ENCODE results near the gene FABP7. TPM values are rescaled to one million over a fixed set of nuclear protein-coding genes. Genes with fewer than 3 reads are reported as not detected.

Gene FABP7
- total RNA-seq, 1 donor from 2014 or later = not detected

GRCh38 chr6:122799140-122799745, 19.7 kb downstream of the FABP7 start:
- H3K36me3 ChIP-seq = no peaks in the 10 kb centered on the region
- intact Hi-C loops (cut with DNase I) = no loop called here
- no peaks in the 10 kb centered on the region for H3K27me3 ChIP-seq
- no peak for DNase-seq (ENCODE audit: low spot score in 2 of 2)
- no peaks in the 10 kb centered on the region for H3K9me3 ChIP-seq
- H3K27ac ChIP-seq = no peak overlapping the region
- H3K4me1 ChIP-seq = no peaks in the 10 kb centered on the region
- TF ChIP-seq CTCF (IDR thresholded peaks at IDR 0.05) = no peak
- H3K4me3 ChIP-seq = no peak overlapping the region

DNA sequence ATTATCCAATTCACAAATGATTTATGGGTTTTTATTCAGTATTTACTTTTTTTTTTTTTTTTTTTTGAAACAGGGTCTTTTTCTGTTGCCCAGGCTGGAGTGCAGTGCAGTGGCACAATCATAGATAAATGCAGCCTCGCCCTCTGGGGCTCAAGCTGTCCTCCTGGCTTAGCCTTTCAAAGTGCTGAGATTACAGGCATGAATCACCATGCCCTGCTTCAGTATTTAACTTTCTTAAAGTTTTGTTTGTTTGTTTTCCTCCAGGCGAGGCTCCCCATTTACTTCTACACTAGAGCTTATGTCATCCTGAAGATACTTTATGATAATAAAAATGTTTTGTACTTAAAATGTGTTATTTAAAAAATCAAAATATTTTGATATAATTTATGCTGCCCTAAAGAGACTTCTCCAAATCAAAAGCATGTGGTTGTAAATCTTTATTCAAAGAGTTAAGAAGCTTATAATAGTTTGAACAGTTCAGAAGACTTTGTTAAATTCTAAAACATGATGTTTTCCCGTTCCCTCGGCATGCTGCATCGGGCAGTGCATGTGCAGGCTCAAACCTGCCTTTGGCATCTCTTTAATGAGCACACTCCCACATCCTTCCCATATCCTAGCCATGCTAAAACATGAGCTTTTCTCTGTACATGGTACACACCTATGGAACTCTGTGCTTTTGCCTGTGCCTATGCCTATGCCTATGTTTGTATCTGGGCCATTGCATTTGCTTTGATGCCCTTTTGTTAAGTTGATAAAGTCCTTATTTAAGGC, 20.6 kb downstream of the FABP7 start:
- Histone ChIP-seq H3K4me1 (no peaks in the 10 kb centered on the region), H3K4me3 (no peak overlapping the region), H3K27ac (no peak overlapping the region), H3K36me3 (no peaks in the 10 kb centered on the region), H3K9me3 (no peaks in the 10 kb centered on the region), H3K27me3 (no peaks in the 10 kb centered on the region)
- no peak for DNase-seq (ENCODE audit: low spot score in 2 of 2)
- intact Hi-C loops (cut with DNase I) = no loop called here
- no peak for TF ChIP-seq CTCF (IDR thresholded peaks at IDR 0.05)

GRCh38 chr6:122800906-122801305, 21.4 kb downstream of the FABP7 start:
- H3K36me3 ChIP-seq = no peaks in the 10 kb centered on the region
- TF ChIP-seq CTCF (IDR thresholded peaks at IDR 0.05) = no peak
- intact Hi-C loops (cut with DNase I) = no loop called here
- no peaks in the 10 kb centered on the region for H3K4me1 ChIP-seq
- no peak overlapping the region for H3K27ac ChIP-seq
- no peak for DNase-seq (ENCODE audit: low spot score in 2 of 2)
- no peak overlapping the region for H3K4me3 ChIP-seq
- H3K27me3 ChIP-seq = no peaks in the 10 kb centered on the region
- no peaks in the 10 kb centered on the region for H3K9me3 ChIP-seq

DNA sequence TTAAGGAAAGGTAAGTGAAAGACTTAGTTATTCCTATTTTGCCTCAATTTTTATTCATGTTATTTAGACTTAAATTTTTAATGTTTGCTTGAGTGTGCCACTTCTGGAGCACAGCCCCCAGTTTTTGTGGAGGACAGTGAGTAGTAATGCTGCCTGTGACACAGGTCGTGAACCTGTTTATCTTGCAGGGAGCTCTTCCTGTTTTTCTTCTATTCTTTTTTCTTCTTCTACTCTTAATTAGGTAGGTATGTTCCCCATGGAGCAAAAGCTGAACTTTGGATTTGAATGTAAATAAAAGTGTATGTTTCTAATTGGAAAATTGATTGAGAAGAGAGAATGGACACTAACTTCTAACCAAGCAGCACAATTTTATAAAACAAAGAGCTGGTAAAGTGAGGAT, 21.9 kb downstream of the FABP7 start:
- DNase-seq (ENCODE audit: low spot score in 2 of 2) = no peak
- H3K4me1 ChIP-seq = no peaks in the 10 kb centered on the region
- H3K27me3 ChIP-seq = no peaks in the 10 kb centered on the region
- no peak overlapping the region for H3K27ac ChIP-seq
- no peak for TF ChIP-seq CTCF (IDR thresholded peaks at IDR 0.05)
- no peaks in the 10 kb centered on the region for H3K36me3 ChIP-seq
- H3K4me3 ChIP-seq = no peak overlapping the region
- intact Hi-C loops (cut with DNase I) = no loop called here
- no peaks in the 10 kb centered on the region for H3K9me3 ChIP-seq

- Histone ChIP-seq H3K4me3 (no peak overlapping the region), H3K27me3 (no peaks in the 10 kb centered on the region), H3K27ac (no peak overlapping the region), H3K36me3 (no peaks in the 10 kb centered on the region), H3K9me3 (no peaks in the 10 kb centered on the region), H3K4me1 (no peaks in the 10 kb centered on the region)
- TF ChIP-seq CTCF (IDR thresholded peaks at IDR 0.05) = no peak
- DNase-seq (ENCODE audit: low spot score in 2 of 2) = no peak
- intact Hi-C loops (cut with DNase I) = no loop called here
Observed at GRCh38 chr6:122803171-122803661, 23.7 kb downstream of the FABP7 start.

All from ascending aorta (tissue), 2 donors.